ENCODE results near the gene CLEC4C. TPM values are rescaled to one million over a fixed set of nuclear protein-coding genes. Genes with fewer than 3 reads are reported as not detected.
"Not testable (repeated sequence)": the region's sequence is repeated elsewhere in the genome, so short reads cannot be mapped to it uniquely, and the experiment has no call there.

CLEC4C gene
- total RNA-seq, 1 donor from 2014 or later = not detected

GRCh38 chr12:7756993-7757392, 9.8 kb upstream of the CLEC4C start:
- H3K27me3 ChIP-seq = no peaks in the 10 kb centered on the region
- no peak overlapping the region for H3K27ac ChIP-seq
- H3K4me1 ChIP-seq = peaks cover 10% of the 10 kb centered on the region
- DNase-seq (ENCODE audit: low spot score) = no peak
- H3K27me3 Mint-ChIP-seq (ENCODE audit: insufficient read depth, low read depth) = peaks cover 2% of the 10 kb centered on the region
- peaks cover 8% of the 10 kb centered on the region for H3F3A ChIP-seq (ENCODE audit: low read depth)
- no peak overlapping the region for H3K27ac Mint-ChIP-seq
- no peaks in the 10 kb centered on the region for H3K36me3 ChIP-seq
- H3K4me2 ChIP-seq = no peak overlapping the region
- H3K4me3 Mint-ChIP-seq = no peak overlapping the region
- H3K9ac ChIP-seq = no peak overlapping the region
- no peaks in the 10 kb centered on the region for H3K79me2 ChIP-seq (ENCODE audit: low read depth)
- H2AFZ ChIP-seq (replicated peaks) = no peak overlapping the region
- H3K36me3 Mint-ChIP-seq = no peaks in the 10 kb centered on the region
- no peaks in the 10 kb centered on the region for H3K9me3 ChIP-seq (ENCODE audit: low read depth)
- H4K20me1 ChIP-seq (ENCODE audit: low read depth) = no peaks in the 10 kb centered on the region
- no peak for TF ChIP-seq EZH2phosphoT487 (IDR thresholded peaks at IDR 0.05)
- TF ChIP-seq CTCF (IDR thresholded peaks at IDR 0.05) = no peak
- no peak for TF ChIP-seq EZH2 (IDR thresholded peaks at IDR 0.05)
- no peak overlapping the region for H3K4me3 ChIP-seq
- H3K9me3 Mint-ChIP-seq = no peaks in the 10 kb centered on the region
- peaks cover 11% of the 10 kb centered on the region for H3K4me1 Mint-ChIP-seq

DNA sequence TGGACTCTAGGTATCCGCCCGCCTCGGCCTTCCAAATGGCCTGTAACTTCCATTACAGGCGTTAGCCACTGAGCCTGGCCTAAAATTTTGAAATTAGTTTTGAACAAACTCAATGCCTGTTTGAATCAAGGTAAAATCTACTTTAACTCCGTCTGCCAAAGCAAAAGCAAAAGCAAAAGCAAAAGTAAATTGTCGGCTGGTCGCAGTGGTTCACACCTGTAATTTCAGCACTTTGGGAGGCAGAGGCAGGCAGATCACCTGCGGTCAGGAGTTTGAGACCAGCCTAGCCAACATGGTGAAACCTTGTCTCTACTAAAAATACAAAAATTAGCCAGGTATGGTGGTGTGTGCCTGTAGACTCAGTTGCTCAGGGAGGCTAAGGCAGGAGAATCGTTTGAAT, 8.5 kb upstream of the CLEC4C start:
- peaks cover 10% of the 10 kb centered on the region for H3K4me1 ChIP-seq
- not testable (repeated sequence) for H3K36me3 Mint-ChIP-seq; H3K27ac ChIP-seq; H3K27ac Mint-ChIP-seq; H3K9me3 Mint-ChIP-seq; H3K9ac ChIP-seq; H3K27me3 Mint-ChIP-seq (ENCODE audit: insufficient read depth, low read depth); H3K4me3 Mint-ChIP-seq; H3K79me2 ChIP-seq (ENCODE audit: low read depth); H3K4me3 ChIP-seq; DNase-seq (ENCODE audit: low spot score); H4K20me1 ChIP-seq (ENCODE audit: low read depth); H3K9me3 ChIP-seq (ENCODE audit: low read depth); H3K4me2 ChIP-seq; H2AFZ ChIP-seq (replicated peaks); H3K36me3 ChIP-seq; H3K27me3 ChIP-seq
- peaks cover 11% of the 10 kb centered on the region for H3K4me1 Mint-ChIP-seq
- H3F3A ChIP-seq (ENCODE audit: low read depth) = peaks cover 12% of the 10 kb centered on the region

DNA sequence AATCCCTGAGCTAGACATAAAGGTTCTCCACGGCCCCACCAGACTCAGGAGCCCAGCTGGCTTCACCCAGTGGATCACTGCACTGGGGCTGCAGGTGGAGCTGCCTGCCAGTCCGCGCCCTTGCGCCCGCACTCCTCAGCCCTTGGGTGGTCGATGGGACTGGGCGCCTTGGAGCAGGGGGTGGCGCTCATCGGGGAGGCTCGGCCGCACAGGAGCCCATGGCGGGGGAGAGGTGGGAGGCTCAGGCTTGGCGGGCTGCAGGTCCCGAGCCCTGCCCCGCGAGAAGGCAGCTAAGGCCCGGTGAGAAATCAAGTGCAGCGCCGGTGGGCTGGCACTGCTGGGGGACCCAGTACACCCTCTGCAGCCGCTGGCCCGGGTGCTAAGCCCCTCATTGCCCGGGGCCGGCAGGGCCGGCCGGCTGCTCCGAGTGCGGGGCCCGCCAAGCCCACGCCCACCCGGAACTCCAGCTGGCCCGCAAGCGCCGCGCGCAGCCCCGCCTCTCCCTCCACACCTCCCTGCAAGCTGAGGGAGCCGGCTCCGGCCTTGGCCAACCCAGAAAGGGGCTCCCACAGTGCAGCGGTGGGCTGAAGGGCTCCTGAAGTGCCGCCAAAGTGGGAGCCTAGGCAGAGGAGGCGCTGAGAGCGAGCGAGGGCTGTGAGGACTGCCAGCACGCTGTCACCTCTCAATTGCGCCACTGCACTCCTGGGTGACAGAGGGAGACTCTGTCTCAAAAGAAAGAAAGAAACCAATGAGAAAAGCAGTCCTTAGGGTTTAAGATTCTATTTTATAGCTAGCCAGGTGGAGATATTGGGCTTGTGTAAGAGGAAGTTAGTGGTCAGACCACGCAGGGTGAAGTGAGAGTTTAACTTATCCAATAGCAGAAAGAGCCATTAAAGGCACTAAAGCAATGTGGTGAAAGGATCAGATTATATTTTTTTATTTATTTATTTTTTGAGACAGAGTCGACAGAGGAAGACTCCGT, 5.1 kb upstream of the CLEC4C start:
- H3K9me3 Mint-ChIP-seq; H2AFZ ChIP-seq (replicated peaks); H4K20me1 ChIP-seq (ENCODE audit: low read depth); H3K9ac ChIP-seq; H3K27ac ChIP-seq; H3K27me3 Mint-ChIP-seq (ENCODE audit: insufficient read depth, low read depth); H3K4me1 ChIP-seq; H3K79me2 ChIP-seq (ENCODE audit: low read depth); H3K36me3 ChIP-seq; H3K27ac Mint-ChIP-seq; H3K9me3 ChIP-seq (ENCODE audit: low read depth); H3K4me3 ChIP-seq; H3K27me3 ChIP-seq; H3K36me3 Mint-ChIP-seq; DNase-seq (ENCODE audit: low spot score); H3F3A ChIP-seq (ENCODE audit: low read depth); H3K4me3 Mint-ChIP-seq; H3K4me1 Mint-ChIP-seq; H3K4me2 ChIP-seq: not testable (repeated sequence)

GRCh38 chr12:7751394-7751793, 4.2 kb upstream of the CLEC4C start:
- Mint-ChIP-seq H3K27me3 (ENCODE audit: insufficient read depth, low read depth) (no peaks in the 10 kb centered on the region), H3K9me3 (peaks cover 3% of the 10 kb centered on the region), H3K4me3 (no peak overlapping the region), H3K36me3 (no peaks in the 10 kb centered on the region), H3K27ac (no peak overlapping the region), H3K4me1 (no peaks in the 10 kb centered on the region)
- no peak overlapping the region for H3K4me2 ChIP-seq
- no peak overlapping the region for H3K27ac ChIP-seq
- TF ChIP-seq EZH2 (IDR thresholded peaks at IDR 0.05) (no peak), EZH2phosphoT487 (IDR thresholded peaks at IDR 0.05) (no peak), CTCF (IDR thresholded peaks at IDR 0.05) (no peak)
- H2AFZ ChIP-seq (replicated peaks) = no peak overlapping the region
- no peaks in the 10 kb centered on the region for H3K36me3 ChIP-seq
- no peaks in the 10 kb centered on the region for H4K20me1 ChIP-seq (ENCODE audit: low read depth)
- DNase-seq (ENCODE audit: low spot score) = no peak
- H3K79me2 ChIP-seq (ENCODE audit: low read depth) = no peaks in the 10 kb centered on the region
- no peaks in the 10 kb centered on the region for H3K27me3 ChIP-seq
- no peak overlapping the region for H3K9ac ChIP-seq
- H3K4me1 ChIP-seq = no peaks in the 10 kb centered on the region
- H3K9me3 ChIP-seq (ENCODE audit: low read depth) = no peaks in the 10 kb centered on the region
- no peak overlapping the region for H3K4me3 ChIP-seq
- H3F3A ChIP-seq (ENCODE audit: low read depth) = peaks cover 4% of the 10 kb centered on the region

Data from neural progenitor cell (in vitro differentiated cells).